Mesothelial cell of epicardium (in vitro differentiated cells): ENCODE data around the gene GLB1L3. TPM values are rescaled to one million over a fixed set of nuclear protein-coding genes. Genes with fewer than 3 reads are reported as not detected.

Source experiments
- DNase-seq, 2 experiments: peaks; one replicate each; pipeline ENCODE4 v3.0.0; 2021; ENCODE audit warnings: low spot score in 2 of 2; ENCODE audit not compliant: unreplicated experiment in 2 of 2
- H3K27ac Mint-ChIP-seq: 2 replicates; pipeline ENCODE4 v1.8.0; 2021; ENCODE audit warnings: mixed read lengths
- H3K27me3 Mint-ChIP-seq: 2 replicates; pipeline ENCODE4 v1.8.0; 2021; ENCODE audit warnings: low read depth, mixed read lengths
- H3K36me3 Mint-ChIP-seq: 2 replicates; pipeline ENCODE4 v1.8.0; 2021; ENCODE audit warnings: mixed read lengths
- H3K4me1 Mint-ChIP-seq: 2 replicates; pipeline ENCODE4 v1.8.0; 2021; ENCODE audit warnings: mixed read lengths
- H3K4me3 Mint-ChIP-seq: 2 replicates; pipeline ENCODE4 v1.8.0; 2021; ENCODE audit warnings: mild to moderate bottlenecking, moderate library complexity, mixed read lengths
- H3K9me3 Mint-ChIP-seq: 2 replicates; pipeline ENCODE4 v1.8.0; 2021; ENCODE audit warnings: mixed read lengths
- CTCF ChIP-seq: fragments of 200-600 bp; sonication (generic); IDR thresholded peaks from one replicate; pipeline ENCODE4 v1.5.0; 2021; ENCODE audit warnings: antibody characterized with exemption; ENCODE audit not compliant: unreplicated experiment
- total RNA-seq: library from RNA; stranded (reverse); gene quantifications from 3 replicates; pipeline ENCODE4 v1.2.1, GENCODE V29; 2021

GLB1L3 gene
- total RNA-seq, 1 donor from 2014 or later = not detected

- no peak for TF ChIP-seq CTCF
- H3K27me3 Mint-ChIP-seq = peaks cover 3% of the 10 kb centered on the region
- H3K4me3 Mint-ChIP-seq = no peak overlapping the region
- DNase-seq = no peak
- H3K36me3 Mint-ChIP-seq = no peaks in the 10 kb centered on the region
- H3K9me3 Mint-ChIP-seq = no peaks in the 10 kb centered on the region
- H3K4me1 Mint-ChIP-seq = peaks cover 2% of the 10 kb centered on the region
- no peak overlapping the region for H3K27ac Mint-ChIP-seq
These were observed 88.1 kb downstream of the GLB1L3 start for GRCh38 chr11:134364261-134364660.

GRCh38 chr11:134365011-134365925 is 89.1 kb downstream of the GLB1L3 start:
- Mint-ChIP-seq H3K4me1 (no peaks in the 10 kb centered on the region), H3K27ac (no peak overlapping the region), H3K27me3 (peaks cover 3% of the 10 kb centered on the region), H3K36me3 (no peaks in the 10 kb centered on the region), H3K4me3 (no peak overlapping the region), H3K9me3 (no peaks in the 10 kb centered on the region)
- TF ChIP-seq CTCF = no peak
- no peak for DNase-seq

GRCh38 chr11:134366254-134366653 is 90.1 kb downstream of the GLB1L3 start:
- no peaks in the 10 kb centered on the region for H3K36me3 Mint-ChIP-seq
- no peak for TF ChIP-seq CTCF
- H3K27me3 Mint-ChIP-seq = peaks cover 3% of the 10 kb centered on the region

GRCh38 chr11:134367781-134368180 is 91.6 kb downstream of the GLB1L3 start:
- no peaks in the 10 kb centered on the region for H3K9me3 Mint-ChIP-seq
- no peak overlapping the region for H3K4me3 Mint-ChIP-seq
- no peaks in the 10 kb centered on the region for H3K4me1 Mint-ChIP-seq
- no peak for DNase-seq
- H3K36me3 Mint-ChIP-seq = no peaks in the 10 kb centered on the region
- H3K27ac Mint-ChIP-seq = no peak overlapping the region
- no peaks in the 10 kb centered on the region for H3K27me3 Mint-ChIP-seq
- no peak for TF ChIP-seq CTCF

More at GRCh38 chr11:134366254-134366653, 90.1 kb downstream of the GLB1L3 start:
- no peak overlapping the region for H3K27ac Mint-ChIP-seq
- no peak for DNase-seq
- H3K4me1 Mint-ChIP-seq = no peaks in the 10 kb centered on the region
- H3K9me3 Mint-ChIP-seq = no peaks in the 10 kb centered on the region
- no peak overlapping the region for H3K4me3 Mint-ChIP-seq

Other genes with a start within 250 kb of the GLB1L3 start
- 36.2 to 39.3 TPM (median 37.6 TPM) in 3 replicates for gene JAM3, start 207.3 kb upstream of the GLB1L3 start, total RNA-seq
- gene NCAPD3, start 52.4 kb upstream of the GLB1L3 start, total RNA-seq = 25.4 to 30.9 TPM (median 30.0 TPM) in 3 replicates
- gene VPS26B, start 51.7 kb upstream of the GLB1L3 start, total RNA-seq = 42.4 to 47.8 TPM (median 43.9 TPM) in 3 replicates
- 34.2 to 38.6 TPM (median 34.9 TPM) in 3 replicates for gene THYN1, start 23.0 kb upstream of the GLB1L3 start, total RNA-seq
- 23.1 to 24.4 TPM (median 23.1 TPM) in 3 replicates for gene ACAD8, start 22.8 kb upstream of the GLB1L3 start, total RNA-seq
- 8.9 to 9.9 TPM (median 9.5 TPM) in 3 replicates for gene GLB1L2, start 55.6 kb downstream of the GLB1L3 start, total RNA-seq
- gene B3GAT1, start 135.9 kb downstream of the GLB1L3 start, total RNA-seq = 1.4 to 1.5 TPM (median 1.5 TPM) in 3 replicates